Small intestine (tissue), 7 donors: Measurements from ENCODE around the gene SNAP25. TPM values are rescaled to one million over a fixed set of nuclear protein-coding genes. Genes with fewer than 3 reads are reported as not detected.

Source experiments
- DNase-seq, 2 donors: peaks; one replicate each; pipeline versions ENCODE4 v3.0.0 to v3.0.0-alpha.2; 2013
- FAIRE-seq: peaks from 2 replicates; lab custom pipeline; 2012; peaks lifted over from hg19 to GRCh38; lab: Jason Lieb, UNC
- H3K27ac ChIP-seq, 3 donors: one replicate each; pipeline ENCODE4 v1.5.1; 2013; ENCODE audit warnings: low read length in 2 of 3, mild to moderate bottlenecking in 2 of 3, control low read depth in 1 of 3, inconsistent platforms in 1 of 3, low read depth in 1 of 3, moderate library complexity in 1 of 3
- H3K27me3 ChIP-seq, 3 donors: one replicate each; pipeline ENCODE4 v1.6.1; 2013; ENCODE audit warnings: low read length in 3 of 3, inconsistent platforms in 1 of 3; ENCODE audit not compliant: control insufficient read depth in 3 of 3, insufficient read depth in 3 of 3
- H3K36me3 ChIP-seq, 3 donors: one replicate each; pipeline ENCODE4 v1.6.1; 2013; ENCODE audit warnings: low read length in 3 of 3, inconsistent platforms in 1 of 3, low read depth in 1 of 3, mild to moderate bottlenecking in 1 of 3, moderate library complexity in 1 of 3; ENCODE audit not compliant: control insufficient read depth in 3 of 3, insufficient read depth in 2 of 3
- H3K4me1 ChIP-seq, 3 donors: one replicate each; pipeline ENCODE4 v1.6.1; 2013; ENCODE audit warnings: low read length in 2 of 3, inconsistent platforms in 1 of 3, low read depth in 1 of 3, mild to moderate bottlenecking in 1 of 3, moderate library complexity in 1 of 3; ENCODE audit not compliant: control insufficient read depth in 3 of 3, insufficient read depth in 2 of 3
- H3K4me3 ChIP-seq, 3 donors: one replicate each; pipeline ENCODE4 v1.5.1; 2013; ENCODE audit warnings: low read length in 3 of 3, control low read depth in 1 of 3, inconsistent platforms in 1 of 3, low read depth in 1 of 3, mild to moderate bottlenecking in 1 of 3, moderate library complexity in 1 of 3
- H3K9me3 ChIP-seq, 2 donors: one replicate each; pipeline ENCODE4 v1.6.1; 2013; ENCODE audit warnings: low read depth in 1 of 2, low read length in 1 of 2; ENCODE audit not compliant: control insufficient read depth in 2 of 2, insufficient read depth in 1 of 2
- WGBS, 3 donors: extraction: QIAGEN DNeasy Blood & Tissue Kit; methylation state at CpG; one replicate each; pipeline ENCODE4 v1.1.7; 2013; 5-methylcytosine and 5-hydroxymethylcytosine counted together
- polyA plus RNA-seq, 4 donors: library from polyadenylated mRNA; stranded (reverse) in 3 of 4; unstranded in 1 of 4; fragments of 200-250 nt in 3 of 4; fragments of 120-200 nt in 1 of 4; gene quantifications; one replicate each; pipeline versions ENCODE4 v1.2.1 to v1.2.3, GENCODE V29; 2013
- donor health status: healthy with polysubstance abuse.
- donor health status: control.
- donor health status: control.
- donor health status: Bipolar disorder and iron deficiency.
- donor health status: healthy.

The SNAP25 gene
- polyA plus RNA-seq, 4 donors, result 2.0 to 10.7 (median 2.8) TPM

- Histone ChIP-seq H3K4me3 (no peak overlapping the region), H3K36me3 (no peaks in the 10 kb centered on the region), H3K4me1 (no peaks in the 10 kb centered on the region), H3K27ac (no peak overlapping the region), H3K27me3 (no peaks in the 10 kb centered on the region), H3K9me3 (peaks cover 0 to 5% of the 10 kb centered on the region in 2 donors)
- FAIRE-seq (no peak), DNase-seq (no peak)
Observed at GRCh38 chr20:10321138-10321717, 102.6 kb downstream of the SNAP25 start.

DNA sequence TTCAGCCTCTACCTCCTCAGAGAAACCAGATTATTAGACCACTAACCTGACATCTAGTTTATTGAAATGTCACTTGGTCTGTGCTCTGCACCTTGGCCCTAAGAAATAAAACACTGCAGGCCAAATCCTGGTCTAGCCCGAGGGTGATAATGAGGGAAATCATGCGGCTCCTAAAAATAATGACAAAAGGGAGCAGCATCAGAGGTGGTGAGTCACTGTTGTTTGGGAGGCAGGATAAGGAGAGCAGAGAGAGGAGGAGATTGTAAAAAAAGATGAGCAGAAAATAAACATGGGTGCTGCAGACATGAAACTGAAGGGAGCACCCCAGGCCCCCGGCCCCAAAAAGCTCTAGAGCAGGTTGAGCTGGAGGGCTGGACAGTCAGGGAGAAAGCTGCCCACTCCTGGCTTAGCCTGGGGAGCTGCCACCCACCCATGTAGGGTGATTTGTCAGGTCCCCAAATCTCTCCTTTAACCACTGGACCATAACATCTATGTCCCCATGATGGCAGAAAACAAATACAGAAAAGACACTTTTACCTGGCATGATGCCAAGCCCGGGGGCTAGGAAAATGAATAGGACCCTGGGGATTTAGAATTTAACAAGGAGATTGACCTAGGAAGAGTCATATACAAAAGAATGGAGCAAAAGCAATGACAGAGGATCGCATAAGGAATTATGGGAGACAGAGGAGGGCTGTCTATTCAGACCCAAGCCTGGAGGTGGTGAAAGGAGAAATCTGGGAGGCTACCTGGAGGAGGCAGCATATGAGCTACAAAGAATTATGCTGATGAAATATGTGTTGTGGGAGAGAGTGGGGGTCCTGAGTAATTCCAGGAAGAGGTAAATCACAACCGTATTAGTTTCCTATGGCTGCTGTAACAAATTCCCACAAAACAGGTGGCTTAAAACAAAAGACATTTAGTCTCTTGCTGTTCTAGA is 103.7 kb downstream of the SNAP25 start:
- FAIRE-seq, result no peak
- H3K4me3 ChIP-seq, result no peak overlapping the region
- no peaks in the 10 kb centered on the region for H3K4me1 ChIP-seq
- H3K27ac ChIP-seq, result no peak overlapping the region
- DNase-seq, result no peak
- WGBS, 3 donors, result 67 to 75% (median 73%) methylated on average over 6 of the region's 6 CpGs
- H3K27me3 ChIP-seq, result peaks cover 0 to 1% (median 0%) of the 10 kb centered on the region in 3 donors
- H3K9me3 ChIP-seq, result no peaks in the 10 kb centered on the region
- H3K36me3 ChIP-seq, result no peaks in the 10 kb centered on the region

- no peaks in the 10 kb centered on the region for H3K4me1 ChIP-seq
- H3K27ac ChIP-seq, result no peak overlapping the region
- FAIRE-seq, result no peak
- no peaks in the 10 kb centered on the region for H3K36me3 ChIP-seq
- H3K9me3 ChIP-seq, result no peaks in the 10 kb centered on the region
- no peak for DNase-seq
- H3K27me3 ChIP-seq, result peaks cover 0 to 1% (median 0%) of the 10 kb centered on the region in 3 donors
- no peak overlapping the region for H3K4me3 ChIP-seq
- WGBS, 3 donors, result 74 to 81% (median 76%) methylated on average over 4 of the region's 4 CpGs
Observed at GRCh38 chr20:10323729-10324128, 105.1 kb downstream of the SNAP25 start.

GRCh38 chr20:10324198-10324847 is 105.7 kb downstream of the SNAP25 start:
- no peak for FAIRE-seq
- Histone ChIP-seq H3K4me3 (no peak overlapping the region), H3K9me3 (no peaks in the 10 kb centered on the region), H3K27ac (no peak overlapping the region), H3K27me3 (peaks cover 0 to 1% (median 0%) of the 10 kb centered on the region in 3 donors), H3K4me1 (no peaks in the 10 kb centered on the region), H3K36me3 (no peaks in the 10 kb centered on the region)
- 75 to 89% (median 82%) methylated on average over 8 of the region's 8 CpGs for WGBS, 3 donors
- DNase-seq, result no peak

DNA sequence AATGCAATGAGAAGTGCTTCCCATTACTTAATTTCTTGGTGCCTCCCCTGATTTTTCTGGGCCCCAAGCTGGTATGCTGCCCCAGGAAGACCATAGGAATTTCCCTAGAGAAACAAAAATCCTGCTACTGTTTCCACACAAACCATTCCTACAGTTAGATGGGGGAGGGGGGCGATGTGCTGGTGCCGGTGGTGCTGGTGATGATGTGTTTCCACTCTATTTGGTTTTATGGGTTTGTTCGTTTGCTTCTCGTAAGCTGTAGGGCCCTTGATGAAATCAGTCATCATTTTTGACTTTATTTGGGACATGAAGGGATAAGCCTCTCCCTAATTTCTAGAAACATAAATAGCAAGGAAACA is 110.2 kb downstream of the SNAP25 start:
- no peak overlapping the region for H3K4me3 ChIP-seq
- H3K27ac ChIP-seq, result no peak overlapping the region
- no peaks in the 10 kb centered on the region for H3K36me3 ChIP-seq
- H3K9me3 ChIP-seq, result no peaks in the 10 kb centered on the region
- no peak for DNase-seq
- WGBS, 3 donors, result 82 to 92% (median 92%) methylated on average over 4 of the region's 4 CpGs
- H3K4me1 ChIP-seq, result no peaks in the 10 kb centered on the region
- H3K27me3 ChIP-seq, result peaks cover 0 to 1% (median 0%) of the 10 kb centered on the region in 3 donors
- FAIRE-seq, result no peak

DNA sequence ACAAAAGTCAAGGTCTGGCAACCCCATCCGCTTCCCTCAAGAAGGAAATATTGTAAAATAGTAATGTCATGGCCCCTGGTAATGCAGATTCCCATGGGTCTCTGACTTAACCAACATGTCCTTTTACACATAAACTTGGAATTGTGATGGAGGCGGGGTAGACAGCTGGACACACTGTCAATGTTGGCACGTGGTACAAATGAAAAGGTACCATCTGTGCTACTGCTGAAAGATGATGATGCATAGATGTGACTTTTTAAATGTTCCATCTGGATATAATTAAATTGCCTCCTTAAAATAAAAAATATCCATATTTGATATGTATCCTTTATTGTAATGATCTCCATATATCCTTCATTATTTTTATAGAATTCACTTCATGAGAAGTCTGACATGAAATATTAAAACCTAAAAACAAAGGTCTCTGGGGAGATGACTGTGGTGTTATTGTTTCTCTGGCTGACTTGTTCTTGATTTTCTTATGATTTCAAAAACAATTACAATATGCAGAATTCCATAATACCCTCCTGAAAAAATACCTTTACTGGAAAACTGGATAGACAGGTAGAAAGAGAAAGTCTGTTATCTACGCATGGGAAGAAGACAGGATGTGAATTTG is 110.9 kb downstream of the SNAP25 start:
- H3K9me3 ChIP-seq, result no peaks in the 10 kb centered on the region
- WGBS, 3 donors, result 80 to 88% (median 85%) methylated on average over 4 of the region's 4 CpGs
- FAIRE-seq (no peak), DNase-seq (no peak)
- H3K4me3 ChIP-seq, result no peak overlapping the region
- H3K36me3 ChIP-seq, result no peaks in the 10 kb centered on the region
- H3K27ac ChIP-seq, result no peak overlapping the region
- H3K4me1 ChIP-seq, result no peaks in the 10 kb centered on the region
- H3K27me3 ChIP-seq, result peaks cover 0 to 1% (median 0%) of the 10 kb centered on the region in 3 donors

- 82 to 87% (median 85%) methylated on average over 4 of the region's 4 CpGs for WGBS, 3 donors
- DNase-seq (no peak), FAIRE-seq (no peak)
- Histone ChIP-seq H3K36me3 (no peaks in the 10 kb centered on the region), H3K9me3 (no peaks in the 10 kb centered on the region), H3K27me3 (peaks cover 0 to 1% (median 0%) of the 10 kb centered on the region in 3 donors), H3K4me1 (no peaks in the 10 kb centered on the region), H3K27ac (no peak overlapping the region), H3K4me3 (no peak overlapping the region)
Observed at GRCh38 chr20:10330071-10330470, 111.4 kb downstream of the SNAP25 start.
